ENCODE data around the gene FREY1.

Gene FREY1

GRCh38 chr11:45896422-45896984 is 10.6 kb downstream of the FREY1 start:
- DNase-seq = peak in 15 of 56 donors; percentile 24 to 61 (median 45)

- DNase-seq = no peak
Observed at GRCh38 chr11:45895553-45896259, 11.4 kb downstream of the FREY1 start.

- DNase-seq = peak in 1 of 56 donors; percentile 16
Observed at GRCh38 chr11:45894555-45895247, 12.4 kb downstream of the FREY1 start.

- no peak for DNase-seq
Observed at GRCh38 chr11:45892856-45893255, 14.2 kb downstream of the FREY1 start.

- no peak for DNase-seq
Observed at GRCh38 chr11:45890886-45891550, 16.1 kb downstream of the FREY1 start.

- DNase-seq = no peak
Observed at GRCh38 chr11:45889966-45890365, 17.1 kb downstream of the FREY1 start.

- DNase-seq = no peak
Observed at GRCh38 chr11:45889555-45889954, 17.5 kb downstream of the FREY1 start.

GRCh38 chr11:45887587-45887986 is 19.5 kb downstream of the FREY1 start:
- peak in 1 of 56 donors; percentile 24 for DNase-seq

- no peak for DNase-seq
Observed at GRCh38 chr11:45886816-45887520, 20.1 kb downstream of the FREY1 start.

- DNase-seq = peak in 1 of 56 donors; percentile 28
Observed at GRCh38 chr11:45885921-45886721, 20.9 kb downstream of the FREY1 start.

GRCh38 chr11:45885274-45885920 is 21.7 kb downstream of the FREY1 start, which contains the start of gene MAPK8IP1:
Gene MAPK8IP1 (plus strand): TSS chr11:45885651. CDS start chr11:45885821, 170 bp downstream.
- peak in 20 of 56 donors; percentile 23 to 74 (median 44) for DNase-seq

- no peak for DNase-seq
Observed at GRCh38 chr11:45884596-45885185, 22.4 kb downstream of the FREY1 start.

GRCh38 chr11:45881708-45882368 is 25.2 kb downstream of the FREY1 start:
- DNase-seq = peak in 1 of 56 donors; percentile 21

- no peak for DNase-seq
Observed at GRCh38 chr11:45880772-45881570, 26.1 kb downstream of the FREY1 start.

- DNase-seq = peak in 3 of 56 donors; percentile 18 to 41 (median 34)
Observed at GRCh38 chr11:45879803-45880686, 27.0 kb downstream of the FREY1 start.

- no peak for DNase-seq
Observed at GRCh38 chr11:45877845-45878244, 29.2 kb downstream of the FREY1 start.

- DNase-seq = no peak
Observed at GRCh38 chr11:45877221-45877620, 29.9 kb downstream of the FREY1 start.

All from amygdala (tissue), 56 donors.